Hepatocyte (in vitro differentiated cells): ENCODE measurements around the gene CLK1. TPM values are rescaled to one million over a fixed set of nuclear protein-coding genes. Genes with fewer than 3 reads are reported as not detected.

Experiments
- DNase-seq: peaks from one replicate; pipeline ENCODE4 v3.0.0-alpha.2; 2016; ENCODE audit warnings: low spot score
- H2AFZ ChIP-seq: fragments of 200-600 bp; sonication (generic); 2 replicates; pipeline ENCODE4 v1.6.0; 2016; ENCODE audit warnings: antibody characterized with exemption, mild to moderate bottlenecking
- H3K27ac ChIP-seq: fragments of 200-600 bp; sonication (generic); 2 replicates; pipeline ENCODE4 v1.5.1; 2016; ENCODE audit warnings: mild to moderate bottlenecking
- H3K27me3 ChIP-seq: fragments of 200-600 bp; sonication (generic); 2 replicates; pipeline ENCODE4 v1.6.1; 2016
- H3K36me3 ChIP-seq: fragments of 200-600 bp; sonication (generic); replicated peaks from 2 replicates; pipeline ENCODE4 v1.5.1; 2016; ENCODE audit warnings: low read depth; ENCODE audit not compliant: insufficient read depth
- H3K4me1 ChIP-seq: fragments of 200-600 bp; sonication (generic); 2 replicates; pipeline ENCODE4 v1.5.1; 2016; ENCODE audit warnings: mild to moderate bottlenecking, moderate library complexity; ENCODE audit not compliant: insufficient read depth
- H3K4me2 ChIP-seq: fragments of 200-600 bp; sonication (generic); 2 replicates; pipeline ENCODE4 v1.6.0; 2016
- H3K4me3 ChIP-seq: fragments of 200-600 bp; sonication (generic); 2 replicates; pipeline ENCODE4 v1.5.1; 2016; ENCODE audit warnings: mild to moderate bottlenecking
- H3K79me2 ChIP-seq: fragments of 200-600 bp; sonication (generic); 2 replicates; pipeline ENCODE4 v1.6.0; 2017; ENCODE audit warnings: mild to moderate bottlenecking
- H3K9me2 ChIP-seq: fragments of 200-600 bp; sonication (generic); replicated peaks from 2 replicates; pipeline ENCODE4 v1.6.0; 2017; ENCODE audit warnings: mild to moderate bottlenecking; ENCODE audit not compliant: insufficient read depth
- H3K9me3 ChIP-seq: fragments of 200-600 bp; sonication (generic); 2 replicates; pipeline ENCODE4 v1.5.1; 2016; ENCODE audit warnings: low read depth, mild to moderate bottlenecking
- H4K20me1 ChIP-seq: fragments of 200-600 bp; sonication (generic); 2 replicates; pipeline ENCODE4 v1.6.0; 2016; ENCODE audit warnings: mild to moderate bottlenecking; ENCODE audit not compliant: insufficient read depth, poor library complexity, severe bottlenecking
- EZH2 ChIP-seq: fragments of 200-600 bp; sonication (generic); IDR thresholded peaks from 2 replicates; pipeline ENCODE4 v1.6.1; 2016; ENCODE audit warnings: antibody characterized with exemption, mild to moderate bottlenecking, borderline replicate concordance
- EZH2phosphoT487 ChIP-seq: fragments of 200-600 bp; sonication (generic); IDR thresholded peaks from one replicate; pipeline ENCODE4 v1.6.1; 2018; ENCODE audit warnings: antibody characterized with exemption, mild to moderate bottlenecking, low read depth, moderate library complexity; ENCODE audit not compliant: unreplicated experiment, severe bottlenecking
- WGBS: methylation state at CpG from one replicate; pipeline ENCODE4 v1.1.6; 2016; ENCODE audit warnings: low lambda C conversion rate; ENCODE audit errors: missing lambda C conversion rate; 5-methylcytosine and 5-hydroxymethylcytosine counted together
- polyA plus RNA-seq: library from polyadenylated mRNA; unstranded; fragments of >200 nt; fragmentation: Nextera tagmentation; extraction: Ambion mirVana; gene quantifications from 2 replicates; pipeline ENCODE4 v1.2.1, GENCODE V29; 2016
- total RNA-seq: library from RNA; depleted of rRNA; stranded (reverse); fragments of >200 nt; gene quantifications from 2 replicates; pipeline ENCODE4 v1.2.3, GENCODE V29; 2014
- TF ChIP-seq, protein P1 (sequence below): fragments of 200-600 bp; sonication (generic); IDR thresholded peaks from 2 replicates; pipeline ENCODE4 v1.5.1; 2016; ENCODE audit warnings: antibody characterized with exemption, mild to moderate bottlenecking; ENCODE audit not compliant: poor library complexity

CLK1 gene
- total and polyA plus RNA-seq, 2 experiments from 2014 or later: 51.0 to 98.4 TPM

GRCh38 chr2:200839513-200839912 is 24.9 kb downstream of the CLK1 start:
- TF ChIP-seq, protein P1, sequence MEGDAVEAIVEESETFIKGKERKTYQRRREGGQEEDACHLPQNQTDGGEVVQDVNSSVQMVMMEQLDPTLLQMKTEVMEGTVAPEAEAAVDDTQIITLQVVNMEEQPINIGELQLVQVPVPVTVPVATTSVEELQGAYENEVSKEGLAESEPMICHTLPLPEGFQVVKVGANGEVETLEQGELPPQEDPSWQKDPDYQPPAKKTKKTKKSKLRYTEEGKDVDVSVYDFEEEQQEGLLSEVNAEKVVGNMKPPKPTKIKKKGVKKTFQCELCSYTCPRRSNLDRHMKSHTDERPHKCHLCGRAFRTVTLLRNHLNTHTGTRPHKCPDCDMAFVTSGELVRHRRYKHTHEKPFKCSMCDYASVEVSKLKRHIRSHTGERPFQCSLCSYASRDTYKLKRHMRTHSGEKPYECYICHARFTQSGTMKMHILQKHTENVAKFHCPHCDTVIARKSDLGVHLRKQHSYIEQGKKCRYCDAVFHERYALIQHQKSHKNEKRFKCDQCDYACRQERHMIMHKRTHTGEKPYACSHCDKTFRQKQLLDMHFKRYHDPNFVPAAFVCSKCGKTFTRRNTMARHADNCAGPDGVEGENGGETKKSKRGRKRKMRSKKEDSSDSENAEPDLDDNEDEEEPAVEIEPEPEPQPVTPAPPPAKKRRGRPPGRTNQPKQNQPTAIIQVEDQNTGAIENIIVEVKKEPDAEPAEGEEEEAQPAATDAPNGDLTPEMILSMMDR: no peak
- Histone ChIP-seq H3K4me3 (no peak overlapping the region), H3K9me2 (no peaks in the 10 kb centered on the region), H3K4me1 (no peaks in the 10 kb centered on the region), H3K4me2 (no peak overlapping the region), H3K27me3 (no peaks in the 10 kb centered on the region), H3K27ac (no peak overlapping the region), H2AFZ (no peak overlapping the region), H3K9me3 (no peaks in the 10 kb centered on the region), H3K36me3 (no peaks in the 10 kb centered on the region), H3K79me2 (no peaks in the 10 kb centered on the region), H4K20me1 (no peaks in the 10 kb centered on the region)
- 76% methylated on average over 3 of the region's 3 CpGs for WGBS
- no peak for DNase-seq

- H3K9me3 ChIP-seq: no peaks in the 10 kb centered on the region
These were observed 29.8 kb downstream of the CLK1 start for GRCh38 chr2:200834701-200835100.

GRCh38 chr2:200829258-200829655 is 35.2 kb downstream of the CLK1 start:
- H3K9me2 ChIP-seq: no peaks in the 10 kb centered on the region
- H3K4me2 ChIP-seq: no peak overlapping the region
- H3K79me2 ChIP-seq: no peaks in the 10 kb centered on the region
- DNase-seq: no peak
- H3K9me3 ChIP-seq: no peaks in the 10 kb centered on the region
- H4K20me1 ChIP-seq: no peaks in the 10 kb centered on the region
- no peak overlapping the region for H3K4me3 ChIP-seq
- no peak overlapping the region for H2AFZ ChIP-seq
- no peaks in the 10 kb centered on the region for H3K27me3 ChIP-seq
- H3K36me3 ChIP-seq: no peaks in the 10 kb centered on the region
- no peaks in the 10 kb centered on the region for H3K4me1 ChIP-seq
- no peak overlapping the region for H3K27ac ChIP-seq
- 79% methylated on average over 2 of the region's 2 CpGs for WGBS
- TF ChIP-seq EZH2 (no peak), EZH2phosphoT487 (no peak)
- TF ChIP-seq, protein P1: no peak

More at GRCh38 chr2:200834701-200835100, 29.8 kb downstream of the CLK1 start:
- Histone ChIP-seq H3K4me1 (no peaks in the 10 kb centered on the region), H3K9me2 (no peaks in the 10 kb centered on the region), H3K27ac (no peak overlapping the region), H3K4me2 (no peak overlapping the region), H3K4me3 (no peak overlapping the region), H3K36me3 (no peaks in the 10 kb centered on the region), H4K20me1 (no peaks in the 10 kb centered on the region), H3K27me3 (no peaks in the 10 kb centered on the region), H3K79me2 (no peaks in the 10 kb centered on the region), H2AFZ (no peak overlapping the region)
- no peak for DNase-seq
- WGBS: 92% methylated on average over 4 of the region's 4 CpGs
- TF ChIP-seq, protein P1: no peak
- TF ChIP-seq EZH2phosphoT487 (no peak), EZH2 (no peak)
